ENCODE results near the gene KLHL6.

DNA sequence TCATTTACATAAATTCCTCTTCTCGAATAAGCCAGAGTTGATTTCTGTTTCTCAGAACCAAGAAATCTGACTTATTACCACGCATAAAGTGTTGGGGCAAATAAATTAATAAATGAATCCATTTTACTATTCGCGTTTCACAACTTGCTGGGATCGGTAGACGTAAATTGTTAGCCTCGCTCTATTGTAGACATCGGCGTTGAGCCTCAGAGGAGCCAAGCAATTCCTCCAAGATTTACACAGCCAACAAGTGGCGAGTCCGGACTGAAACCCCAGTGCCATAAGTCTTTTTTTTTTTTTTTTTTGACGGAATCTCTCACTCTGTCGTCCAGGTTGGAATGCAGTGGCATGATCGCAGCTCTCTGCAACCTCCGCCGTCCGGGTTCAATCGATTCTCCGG is 8.9 kb downstream of the KLHL6 start:
- TF ChIP-seq POLR2A (IDR thresholded peaks at IDR 0.05; ENCODE audit: low read length) (no peak), GATA1 (IDR thresholded peaks at IDR 0.05; ENCODE audit: low read depth, low read length) (no peak)

All from erythroblast (primary cell).